GM10248 (cell line): ENCODE results near the gene PROCA1.

Experiments used
- CTCF ChIA-PET: fragments of 300-600 bp; sonication (Branson Sonifier 250); formaldehyde crosslinking; extraction: SDS; loops from one replicate; lab custom pipeline; 2021; ENCODE audit warnings: antibody characterized with exemption; lab: Yijun Ruan, JAX
- POLR2A ChIA-PET: fragments of 350-650 bp; sonication (Branson Sonifier 250); formaldehyde crosslinking; extraction: SDS; loops from one replicate; lab custom pipeline; 2020; ENCODE audit warnings: antibody characterized with exemption; lab: Yijun Ruan, JAX
- DNase-seq: peaks from one replicate; pipeline ENCODE4 v3.0.0; 2012; ENCODE audit errors: extremely low spot score
- CTCF ChIP-seq: IDR thresholded peaks from 2 replicates; pipeline ENCODE4 v1.5.1; 2012; ENCODE audit warnings: mild to moderate bottlenecking, low read depth; ENCODE audit errors: extremely low read depth, missing control alignments, control extremely low read depth

The PROCA1 gene

GRCh38 chr17:28704219-28704858 lies 7.3 kb downstream of the PROCA1 start:
- ChIA-PET POLR2A (no interaction called here), CTCF (interaction anchor here (0.9 to 1.5 kb wide), 4 partner anchors 22 to 209 kb away, joined by 3 read pairs; partner anchors contain the start of genes DHRS13 and TLCD1)
- DNase-seq = no peak
- TF ChIP-seq CTCF = no peak

GRCh38 chr17:28703552-28704218 lies 8.0 kb downstream of the PROCA1 start:
- CTCF ChIA-PET = interaction anchor here (1.1 to 2.1 kb wide), 3 partner anchors 16 to 35 kb away, joined by 3 to 5 read pairs (median 3); partner anchors contain the start of gene RPL23A
- POLR2A ChIA-PET = no interaction called here
- no peak for DNase-seq
- TF ChIP-seq CTCF = no peak

GRCh38 chr17:28702752-28703150 lies 8.9 kb downstream of the PROCA1 start:
- DNase-seq = no peak
- POLR2A ChIA-PET = interaction anchor here (0.5 to 1.0 kb wide), 2 partner anchors 17 to 26 kb away, joined by 3 read pairs; no protein-coding TSS in a partner anchor
- TF ChIP-seq CTCF = no peak
- CTCF ChIA-PET = interaction anchor here (0.8 to 2.5 kb wide), 8 partner anchors 9 to 90 kb away, joined by 3 to 9 read pairs (median 4); partner anchors contain the start of genes PROCA1 and RPL23A

GRCh38 chr17:28702026-28702751 lies 9.5 kb downstream of the PROCA1 start:
- DNase-seq = no peak
- ChIA-PET CTCF (interaction anchor here (0.8 to 2.5 kb wide), 8 partner anchors 9 to 89 kb away, joined by 3 to 9 read pairs (median 4); partner anchors contain the start of genes PROCA1, RPL23A and SDF2), POLR2A (interaction anchor here (0.5 to 1.0 kb wide), 3 partner anchors 17 to 40 kb away, joined by 3 read pairs; partner anchors contain the start of genes SDF2 and SUPT6H)
- no peak for TF ChIP-seq CTCF

GRCh38 chr17:28700830-28701492 lies 10.7 kb downstream of the PROCA1 start:
- POLR2A ChIA-PET = no interaction called here

More at GRCh38 chr17:28700830-28701492, 10.7 kb downstream of the PROCA1 start:
- no peak for DNase-seq
- no peak for TF ChIP-seq CTCF
- CTCF ChIA-PET = interaction anchor here (0.9 to 2.5 kb wide), 4 partner anchors 11 to 57 kb away, joined by 3 to 9 read pairs (median 4); partner anchors contain the start of genes PROCA1 and SDF2
